NCI-H2029 (cell line): ENCODE data around the gene WDR88.
"Not testable (repeated sequence)": the region's sequence is repeated elsewhere in the genome, so short reads cannot be mapped to it uniquely, and the experiment has no call there.

ENCODE experiments used
- DNase-seq: peaks from one replicate; lab custom pipeline; 2025; lab: John Stamatoyannopoulos, UW

Gene WDR88

GRCh38 chr19:33197591-33198000 is 65.7 kb downstream of the WDR88 start:
- no peak for DNase-seq

- DNase-seq, result no peak
Measured at GRCh38 chr19:33198169-33198568, 66.3 kb downstream of the WDR88 start.

- DNase-seq, result no peak
Measured at GRCh38 chr19:33199441-33200265, 67.7 kb downstream of the WDR88 start.

- DNase-seq, result no peak
Measured at GRCh38 chr19:33201473-33201872, 69.6 kb downstream of the WDR88 start.

- no peak for DNase-seq
Measured at GRCh38 chr19:33201886-33202545, 70.1 kb downstream of the WDR88 start.

- no peak for DNase-seq
Measured at GRCh38 chr19:33202546-33203507, 70.9 kb downstream of the WDR88 start.

- no peak for DNase-seq
Measured at GRCh38 chr19:33203529-33203928, 71.6 kb downstream of the WDR88 start.

- no peak for DNase-seq
Measured at GRCh38 chr19:33204136-33204973, 72.4 kb downstream of the WDR88 start.

- DNase-seq, result no peak
Measured at GRCh38 chr19:33205110-33205509, 73.2 kb downstream of the WDR88 start.

- DNase-seq, result no peak
Measured at GRCh38 chr19:33205531-33206260, 73.8 kb downstream of the WDR88 start.

GRCh38 chr19:33206261-33207039 is 74.5 kb downstream of the WDR88 start:
- DNase-seq, result no peak

- DNase-seq, result no peak
Measured at GRCh38 chr19:33207040-33207620, 75.2 kb downstream of the WDR88 start.

GRCh38 chr19:33207903-33208302 is 76.0 kb downstream of the WDR88 start:
- DNase-seq, result no peak

GRCh38 chr19:33208371-33208895 is 76.5 kb downstream of the WDR88 start:
- DNase-seq, result no peak

- no peak for DNase-seq
Measured at GRCh38 chr19:33208904-33209849, 77.3 kb downstream of the WDR88 start.

- DNase-seq, result not testable (repeated sequence)
Measured at GRCh38 chr19:33209850-33210230, 77.9 kb downstream of the WDR88 start.

GRCh38 chr19:33210266-33210940 is 78.5 kb downstream of the WDR88 start:
- DNase-seq, result no peak
